ENCODE measurements around the gene PLPP3.

DNA sequence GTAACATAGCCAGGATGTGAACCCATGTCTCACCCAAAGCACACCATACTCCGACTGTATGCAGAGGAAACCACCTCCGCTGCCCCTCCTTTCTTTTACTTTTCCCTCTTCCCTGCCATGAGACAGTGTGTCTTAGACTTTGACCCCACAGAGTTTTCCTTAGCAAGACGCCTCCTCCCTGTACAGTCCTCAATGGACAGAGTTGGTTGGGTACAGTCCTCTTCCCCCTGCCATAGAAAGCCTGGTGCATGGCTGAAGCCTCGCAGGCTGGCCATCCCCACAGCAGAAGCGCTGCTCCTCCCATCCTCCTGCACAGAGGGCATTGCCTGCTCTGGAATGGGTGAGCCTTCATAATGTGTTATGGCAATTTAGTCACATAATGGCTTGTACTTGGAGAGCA, 127.9 kb downstream of the PLPP3 start:
- no peak for TF ChIP-seq CTCF (IDR thresholded peaks at IDR 0.05)
- no peak for TF ChIP-seq POLR2A (IDR thresholded peaks at IDR 0.05; ENCODE audit: low read depth)
